PFSK-1 (cell line): Measurements from ENCODE around the gene IGSF5.

ENCODE experiments used
- FOXP2 ChIP-seq: optimal IDR thresholded peaks from 2 replicates; pipeline ENCODE3; 2011; ENCODE audit warnings: borderline replicate concordance, control low read depth, inconsistent platforms; ENCODE audit not compliant: insufficient read depth; ENCODE audit errors: extremely low read length, extremely low read depth
- POLR2AphosphoS5 ChIP-seq: IDR thresholded peaks from 2 replicates; pipeline ENCODE4 v1.6.1; 2012; ENCODE audit warnings: low read depth, mild to moderate bottlenecking, control low read depth, low read length, moderate library complexity
- REST ChIP-seq, 2 experiments: IDR thresholded peaks; 2 replicates each; pipeline versions ENCODE4 v1.6.1 to v1.8.0; 2011 to 2012; ENCODE audit warnings: low read depth in 2 of 2, low read length in 2 of 2, control low read depth in 1 of 2, inconsistent platforms in 1 of 2, mild to moderate bottlenecking in 1 of 2, moderate library complexity in 1 of 2; ENCODE audit not compliant: insufficient read depth in 1 of 2
- SIN3A ChIP-seq: IDR thresholded peaks from 2 replicates; pipeline ENCODE4 v1.6.1; 2012; ENCODE audit warnings: mild to moderate bottlenecking, low read length, moderate library complexity, borderline replicate concordance; ENCODE audit not compliant: insufficient read depth
- TAF1 ChIP-seq: IDR thresholded peaks from 2 replicates; pipeline ENCODE4 v1.6.1; 2012; ENCODE audit warnings: low read length, control low read depth, borderline replicate concordance; ENCODE audit not compliant: insufficient read depth

The IGSF5 gene

GRCh38 chr21:39714331-39714730 lies 30.7 kb upstream of the IGSF5 start:
- TF ChIP-seq POLR2AphosphoS5: no peak
- no peak for TF ChIP-seq TAF1
- no peak for TF ChIP-seq SIN3A

GRCh38 chr21:39715804-39716397 lies 29.1 kb upstream of the IGSF5 start:
- TF ChIP-seq FOXP2 (no peak), REST (IDR thresholded peaks at IDR 0.05; ENCODE audit: insufficient read depth in 1 of 2, low read depth in 2 of 2, low read length in 2 of 2) (no peak), POLR2AphosphoS5 (no peak), TAF1 (no peak), SIN3A (no peak)

GRCh38 chr21:39720126-39720778 lies 24.7 kb upstream of the IGSF5 start:
- TF ChIP-seq TAF1 (no peak), REST (IDR thresholded peaks at IDR 0.05; ENCODE audit: insufficient read depth in 1 of 2, low read depth in 2 of 2, low read length in 2 of 2) (no peak)

GRCh38 chr21:39721885-39722284 lies 23.1 kb upstream of the IGSF5 start:
- TF ChIP-seq POLR2AphosphoS5 (no peak), FOXP2 (no peak), TAF1 (no peak), SIN3A (no peak), REST (IDR thresholded peaks at IDR 0.05; ENCODE audit: insufficient read depth in 1 of 2, low read depth in 2 of 2, low read length in 2 of 2) (no peak)

- TF ChIP-seq REST (IDR thresholded peaks at IDR 0.05; ENCODE audit: insufficient read depth in 1 of 2, low read depth in 2 of 2, low read length in 2 of 2): no peak
- TF ChIP-seq FOXP2: no peak
Measured at GRCh38 chr21:39724944-39725343, 20.0 kb upstream of the IGSF5 start.
